Gastroesophageal sphincter (tissue), 4 donors: Measurements from ENCODE around the gene PYDC2. TPM values are rescaled to one million over a fixed set of nuclear protein-coding genes. Genes with fewer than 3 reads are reported as not detected.
A peak's percentile ranks its signal among the peaks of the same experiment; 100 is the strongest.
"Not testable (repeated sequence)": the region's sequence is repeated elsewhere in the genome, so short reads cannot be mapped to it uniquely, and the experiment has no call there.

Experiments used
- ATAC-seq: fragments of 150-250 bp; one replicate; pipeline ENCODE4 v1.9.1; 2016; ENCODE audit warnings: mild to moderate bottlenecking, moderate library complexity
- H3K27ac ChIP-seq, 4 donors: fragments of 200-600 bp; sonication (generic) in 3 of 4; 1 replicate in 3 of 4; 2 replicates in 1 of 4; pipeline ENCODE4 v1.5.1; 2016 to 2019
- H3K27me3 ChIP-seq: fragments of 200-600 bp; sonication (generic); one replicate; pipeline ENCODE4 v1.5.1; 2019
- H3K36me3 ChIP-seq, 2 donors: fragments of 200-600 bp; sonication (generic); one replicate each; pipeline ENCODE4 v1.5.1; 2019; ENCODE audit warnings: control low read depth in 1 of 2
- H3K4me1 ChIP-seq, 3 donors: fragments of 200-600 bp; sonication (generic); 1 replicate in 2 of 3; 2 replicates in 1 of 3; pipeline ENCODE4 v1.5.1; 2016 to 2019; ENCODE audit warnings: control low read depth in 2 of 3
- H3K4me3 ChIP-seq, 2 donors: fragments of 200-600 bp; sonication (generic); one replicate each; pipeline ENCODE4 v1.5.1; 2019; ENCODE audit warnings: mild to moderate bottlenecking in 1 of 2, moderate library complexity in 1 of 2
- H3K9me3 ChIP-seq, 3 donors: fragments of 200-600 bp; sonication (generic); one replicate each; pipeline ENCODE4 v1.5.1; 2017 to 2019; ENCODE audit warnings: control low read depth in 2 of 3
- EP300 ChIP-seq: sonication (generic); formaldehyde crosslinking; IDR thresholded peaks from one replicate; pipeline ENCODE4 v1.6.1; 2017; ENCODE audit warnings: antibody characterized with exemption, mild to moderate bottlenecking
- POLR2A ChIP-seq, 2 donors: fragments of 450-650 bp; IDR thresholded peaks; one replicate each; pipeline ENCODE4 v1.6.1; 2017; ENCODE audit warnings: antibody characterized with exemption in 2 of 2, mild to moderate bottlenecking in 2 of 2, moderate library complexity in 1 of 2
- POLR2AphosphoS5 ChIP-seq: sonication (generic); formaldehyde crosslinking; IDR thresholded peaks from one replicate; pipeline ENCODE4 v1.6.1; 2017; ENCODE audit warnings: antibody characterized with exemption
- WGBS, 2 donors: methylation state at CpG; one replicate each; pipeline ENCODE4 v1.1.5; 2018; ENCODE audit warnings: low coverage in 1 of 2; 5-methylcytosine and 5-hydroxymethylcytosine counted together
- total RNA-seq, 4 donors: library from RNA; depleted of rRNA; stranded (reverse); fragments of >200 nt; gene quantifications; one replicate each; pipeline ENCODE4 v1.1.0, GENCODE V29; 2016
- TF ChIP-seq, protein P1 (sequence below), 4 experiments: fragments of 200-600 bp in 2 of 4; fragments of 450-650 bp in 2 of 4; sonication (generic) in 1 of 4; IDR thresholded peaks; one replicate each; pipeline ENCODE4 v1.5.1; 2017 to 2019; ENCODE audit warnings: antibody characterized with exemption in 4 of 4, mild to moderate bottlenecking in 2 of 4, moderate library complexity in 2 of 4

The PYDC2 gene
- total RNA-seq, 4 donors from 2014 or later, result not detected

DNA sequence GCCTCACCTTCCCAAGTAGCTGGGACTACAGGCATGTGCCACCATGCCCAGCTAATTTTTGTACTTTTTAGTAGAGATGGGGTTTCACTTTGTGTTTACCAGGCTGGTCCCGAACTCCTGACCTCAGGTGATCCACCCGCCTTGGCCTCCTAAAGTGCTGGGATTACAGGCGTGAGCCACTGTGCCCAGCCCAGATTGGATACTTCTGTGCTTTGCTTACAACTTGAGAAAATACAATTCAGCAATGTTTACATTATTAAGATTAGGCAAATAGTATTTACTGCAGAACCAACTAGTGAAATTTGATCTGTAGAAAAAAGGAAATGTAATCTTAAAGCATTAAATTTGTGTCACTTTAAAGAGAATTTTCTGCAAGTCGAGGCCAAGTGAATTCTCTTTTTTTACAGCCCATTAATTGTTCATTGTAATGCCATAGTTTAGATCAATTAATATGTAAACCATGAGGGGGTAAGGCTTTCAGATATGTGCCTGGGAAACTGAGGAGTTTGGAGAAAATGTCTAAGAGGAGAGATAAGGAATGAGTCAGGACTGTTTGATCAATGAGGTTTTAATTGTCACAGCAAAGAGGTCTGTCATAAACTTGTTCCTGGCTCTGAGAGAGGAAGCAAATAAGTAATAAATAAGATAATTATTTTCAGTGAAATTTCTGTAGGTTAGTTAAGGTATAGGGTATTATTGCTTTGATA, 15.3 kb downstream of the PYDC2 start:
- no peaks in the 10 kb centered on the region for H3K27me3 ChIP-seq
- H3K4me1 ChIP-seq, result no peaks in the 10 kb centered on the region
- no peak for ATAC-seq
- no peaks in the 10 kb centered on the region for H3K36me3 ChIP-seq
- no peak overlapping the region for H3K27ac ChIP-seq
- WGBS, 2 donors, result 52 to 75% methylated on average over 2 to 4 of the region's 4 CpGs
- no peak overlapping the region for H3K4me3 ChIP-seq
- peaks cover 0 to 3% (median 0%) of the 10 kb centered on the region in 3 donors for H3K9me3 ChIP-seq
- TF ChIP-seq, protein P1, sequence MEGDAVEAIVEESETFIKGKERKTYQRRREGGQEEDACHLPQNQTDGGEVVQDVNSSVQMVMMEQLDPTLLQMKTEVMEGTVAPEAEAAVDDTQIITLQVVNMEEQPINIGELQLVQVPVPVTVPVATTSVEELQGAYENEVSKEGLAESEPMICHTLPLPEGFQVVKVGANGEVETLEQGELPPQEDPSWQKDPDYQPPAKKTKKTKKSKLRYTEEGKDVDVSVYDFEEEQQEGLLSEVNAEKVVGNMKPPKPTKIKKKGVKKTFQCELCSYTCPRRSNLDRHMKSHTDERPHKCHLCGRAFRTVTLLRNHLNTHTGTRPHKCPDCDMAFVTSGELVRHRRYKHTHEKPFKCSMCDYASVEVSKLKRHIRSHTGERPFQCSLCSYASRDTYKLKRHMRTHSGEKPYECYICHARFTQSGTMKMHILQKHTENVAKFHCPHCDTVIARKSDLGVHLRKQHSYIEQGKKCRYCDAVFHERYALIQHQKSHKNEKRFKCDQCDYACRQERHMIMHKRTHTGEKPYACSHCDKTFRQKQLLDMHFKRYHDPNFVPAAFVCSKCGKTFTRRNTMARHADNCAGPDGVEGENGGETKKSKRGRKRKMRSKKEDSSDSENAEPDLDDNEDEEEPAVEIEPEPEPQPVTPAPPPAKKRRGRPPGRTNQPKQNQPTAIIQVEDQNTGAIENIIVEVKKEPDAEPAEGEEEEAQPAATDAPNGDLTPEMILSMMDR (IDR thresholded peaks at IDR 0.05), result no peak
- TF ChIP-seq EP300, result no peak
- TF ChIP-seq POLR2A (IDR thresholded peaks at IDR 0.05), result no peak
- no peak for TF ChIP-seq POLR2AphosphoS5

DNA sequence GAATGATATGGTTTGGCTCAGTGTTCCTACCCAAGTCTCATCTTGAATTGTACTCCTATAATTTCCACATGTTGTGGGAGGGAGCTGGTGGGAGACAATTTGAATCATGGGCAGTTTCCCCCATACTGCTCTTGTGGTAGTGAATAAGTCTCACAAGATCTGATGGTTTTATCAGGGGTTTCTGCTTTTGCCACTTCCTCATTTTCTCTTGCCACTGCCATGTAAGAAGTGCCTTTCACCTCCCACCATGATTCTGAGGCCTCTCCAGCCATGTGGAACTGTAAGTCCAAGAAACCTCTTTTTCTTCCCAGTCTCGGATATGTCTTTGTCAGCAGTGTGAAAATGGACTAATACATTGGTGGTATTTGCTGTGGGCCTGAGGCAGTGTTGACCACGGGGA, 23.0 kb downstream of the PYDC2 start:
- H3K4me3 ChIP-seq, H3K27me3 ChIP-seq, H3K36me3 ChIP-seq, H3K4me1 ChIP-seq, ATAC-seq, H3K27ac ChIP-seq: not testable (repeated sequence)
- H3K9me3 ChIP-seq, result peaks cover 0 to 10% (median 0%) of the 10 kb centered on the region in 3 donors
- WGBS, 2 donors, result no CpG with 5 or more reads among the region's 2 CpGs

DNA sequence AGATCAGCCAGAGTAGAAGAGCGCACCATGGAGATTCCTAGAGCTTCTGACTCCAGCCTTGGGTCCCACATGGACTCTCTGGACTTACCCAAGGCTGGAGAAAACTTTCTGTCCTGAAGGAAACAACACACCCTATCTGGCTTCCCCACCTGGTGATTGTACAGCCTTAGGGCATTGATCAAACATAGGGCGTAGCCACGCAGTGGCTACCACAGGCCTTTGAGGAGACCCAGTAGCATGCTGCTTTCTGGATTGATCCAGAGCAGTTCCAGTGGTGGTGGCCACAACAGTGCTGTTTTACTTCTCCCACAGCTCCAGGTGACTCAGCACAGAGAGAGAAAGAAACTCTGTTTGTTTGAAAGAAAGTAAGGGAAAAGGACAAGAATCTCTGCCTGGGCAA, 23.5 kb downstream of the PYDC2 start:
- H3K27me3 ChIP-seq, result no peaks in the 10 kb centered on the region
- no peaks in the 10 kb centered on the region for H3K36me3 ChIP-seq
- peaks cover 0 to 10% (median 0%) of the 10 kb centered on the region in 3 donors for H3K9me3 ChIP-seq
- ATAC-seq, result no peak
- H3K27ac ChIP-seq, result no peak overlapping the region
- WGBS, 2 donors, result no CpG with 5 or more reads among the region's 3 CpGs
- H3K4me1 ChIP-seq, result no peaks in the 10 kb centered on the region
- TF ChIP-seq POLR2A (IDR thresholded peaks at IDR 0.05), result no peak
- TF ChIP-seq POLR2AphosphoS5, result no peak
- no peak for TF ChIP-seq EP300
- TF ChIP-seq, protein P1 (IDR thresholded peaks at IDR 0.05), result no peak
- H3K4me3 ChIP-seq, result no peak overlapping the region

DNA sequence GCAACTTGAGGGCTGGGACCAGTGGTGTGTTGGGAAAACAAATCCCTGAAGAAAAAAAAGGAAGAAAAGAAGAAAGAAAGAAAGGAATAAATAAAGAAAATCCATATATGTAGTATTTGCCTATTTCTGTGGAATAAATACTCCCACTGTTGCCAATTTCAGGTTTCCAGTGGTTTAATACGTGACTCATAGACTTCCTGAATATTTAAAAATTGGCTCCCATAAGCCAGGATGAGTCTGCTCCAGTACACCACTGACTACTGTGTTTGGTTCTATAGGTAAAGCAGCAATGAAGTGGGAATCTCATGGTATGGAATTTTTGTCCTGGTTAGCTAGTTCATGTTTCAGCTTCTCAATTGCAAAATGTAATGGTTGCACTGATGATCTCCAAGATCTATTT, 31.6 kb downstream of the PYDC2 start:
- no peak overlapping the region for H3K27ac ChIP-seq
- H3K4me3 ChIP-seq, result no peak overlapping the region
- TF ChIP-seq POLR2A (IDR thresholded peaks at IDR 0.05), result no peak
- no peak for TF ChIP-seq POLR2AphosphoS5
- no peak for ATAC-seq
- 28 to 44% methylated on average over 1 of the region's 1 CpG for WGBS, 2 donors
- H3K27me3 ChIP-seq, result no peaks in the 10 kb centered on the region
- H3K36me3 ChIP-seq, result no peaks in the 10 kb centered on the region
- no peaks in the 10 kb centered on the region for H3K4me1 ChIP-seq
- H3K9me3 ChIP-seq, result no peaks in the 10 kb centered on the region

DNA sequence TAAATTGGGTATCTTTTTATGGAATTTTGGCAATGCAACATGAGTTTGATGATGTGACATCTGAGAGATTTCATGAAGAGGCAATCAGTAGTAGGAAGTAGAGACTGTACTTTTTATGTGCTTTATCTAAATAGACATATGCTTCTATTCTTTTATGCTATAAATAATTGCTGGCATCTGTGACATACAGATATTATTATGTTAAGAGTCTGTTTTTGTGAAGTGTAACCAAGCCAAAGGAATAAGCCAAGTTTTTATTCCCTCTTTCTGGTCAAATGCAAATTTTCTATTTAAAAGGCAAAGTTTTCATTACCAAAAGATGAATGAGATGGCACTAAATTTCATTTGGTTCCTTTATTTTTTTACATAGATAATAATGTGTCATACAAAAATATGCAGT, 32.4 kb downstream of the PYDC2 start:
- Histone ChIP-seq H3K4me3 (no peak overlapping the region), H3K9me3 (no peaks in the 10 kb centered on the region), H3K4me1 (no peaks in the 10 kb centered on the region), H3K27me3 (no peaks in the 10 kb centered on the region), H3K27ac (no peak overlapping the region), H3K36me3 (no peaks in the 10 kb centered on the region)
- no peak for ATAC-seq
- TF ChIP-seq, protein P1 (IDR thresholded peaks at IDR 0.05), result no peak
- TF ChIP-seq EP300 (no peak), POLR2AphosphoS5 (no peak), POLR2A (IDR thresholded peaks at IDR 0.05) (no peak)

DNA sequence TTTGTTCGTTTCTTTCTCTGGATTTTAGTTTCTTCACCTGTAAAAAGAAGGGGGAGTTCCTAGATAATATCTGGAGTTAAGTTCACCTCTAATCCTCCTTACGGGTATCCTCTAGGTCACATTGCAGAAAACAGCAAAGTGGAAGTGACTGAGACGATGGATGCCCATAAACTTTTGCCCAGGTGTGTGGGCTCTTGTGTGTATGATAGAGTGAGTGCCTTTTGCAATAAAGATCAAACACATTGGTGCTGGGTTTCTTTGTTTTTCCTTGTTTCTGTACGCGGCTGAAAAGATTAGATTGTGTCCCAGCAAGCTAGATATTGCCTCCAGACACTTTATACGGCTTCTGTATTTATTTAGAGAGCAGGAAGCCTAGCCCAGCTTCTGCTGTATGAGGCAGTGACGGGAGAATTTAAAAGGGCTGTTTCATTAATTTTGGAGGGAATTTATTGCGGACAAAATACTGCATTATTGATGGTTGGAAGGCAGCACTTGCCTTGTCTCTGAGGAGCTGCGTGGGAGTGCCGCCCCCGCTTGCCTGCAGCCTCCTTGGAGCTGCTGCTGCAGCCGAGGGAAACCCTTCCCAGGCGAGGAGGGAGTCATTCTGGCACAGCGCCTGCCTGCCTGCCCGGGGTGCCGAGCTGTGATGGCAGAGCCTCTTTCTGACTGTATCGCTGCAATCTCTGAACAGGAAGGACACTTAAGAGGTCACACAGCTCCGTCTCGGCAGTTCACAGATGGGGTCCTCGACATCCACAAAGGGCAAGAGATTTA, 38.5 kb downstream of the PYDC2 start:
- H3K9me3 ChIP-seq, result no peaks in the 10 kb centered on the region
- H3K36me3 ChIP-seq, result no peaks in the 10 kb centered on the region
- H3K4me1 ChIP-seq, result peaks cover 0 to 10% (median 0%) of the 10 kb centered on the region in 3 donors
- H3K27me3 ChIP-seq, result peaks cover 6% of the 10 kb centered on the region
- H3K27ac ChIP-seq, result no peak overlapping the region
- no peak for TF ChIP-seq EP300
- TF ChIP-seq POLR2A (IDR thresholded peaks at IDR 0.05), result no peak
- TF ChIP-seq, protein P1 (IDR thresholded peaks at IDR 0.05), result no peak
- TF ChIP-seq POLR2AphosphoS5, result no peak
- peak overlapping the region in 1 of 2 donors; percentile 23 for H3K4me3 ChIP-seq
- WGBS, 2 donors, result 17 to 18% methylated on average over 7 to 12 of the region's 20 CpGs
- no peak for ATAC-seq
